Stimulated activated CD4-positive, alpha-beta T cell treated with anti-CD3 and anti-CD28 coated beads, TNF-alpha, amount 100 ng/mL, for 1 hour (primary cell): ENCODE results near the gene FLNB.
A peak's percentile ranks its signal among the peaks of the same experiment; 100 is the strongest.

Source experiments
- DNase-seq, 3 donors: peaks; one replicate each; pipeline ENCODE4 v3.0.0-alpha.2; 2020; ENCODE audit warnings: low read depth in 3 of 3, low spot score in 1 of 3

Gene FLNB

GRCh38 chr3:58104712-58105111, 96.5 kb downstream of the FLNB start:
- no peak for DNase-seq

GRCh38 chr3:58105196-58105595, 97.0 kb downstream of the FLNB start:
- DNase-seq, result no peak

- DNase-seq, result no peak
Measured at GRCh38 chr3:58106061-58106460, 97.8 kb downstream of the FLNB start.

GRCh38 chr3:58106640-58107039, 98.4 kb downstream of the FLNB start:
- DNase-seq, result no peak

- DNase-seq, result no peak
Measured at GRCh38 chr3:58107597-58107996, 99.4 kb downstream of the FLNB start.

GRCh38 chr3:58109752-58110151, 101.5 kb downstream of the FLNB start:
- no peak for DNase-seq

- no peak for DNase-seq
Measured at GRCh38 chr3:58111513-58112184, 103.4 kb downstream of the FLNB start.

GRCh38 chr3:58112185-58112535, 103.9 kb downstream of the FLNB start:
- no peak for DNase-seq

GRCh38 chr3:58115175-58115574, 107.0 kb downstream of the FLNB start:
- no peak for DNase-seq

- peak in 2 of 3 donors; percentile 4 to 15 for DNase-seq
Measured at GRCh38 chr3:58116161-58116955, 108.1 kb downstream of the FLNB start.

GRCh38 chr3:58116985-58117384, 108.8 kb downstream of the FLNB start:
- no peak for DNase-seq

GRCh38 chr3:58117561-58118181, 109.4 kb downstream of the FLNB start:
- no peak for DNase-seq

GRCh38 chr3:58119186-58119585, 111.0 kb downstream of the FLNB start:
- DNase-seq, result no peak

GRCh38 chr3:58120075-58120812, 112.0 kb downstream of the FLNB start:
- no peak for DNase-seq

- no peak for DNase-seq
Measured at GRCh38 chr3:58121183-58121582, 113.0 kb downstream of the FLNB start.

- no peak for DNase-seq
Measured at GRCh38 chr3:58122936-58123700, 114.9 kb downstream of the FLNB start.

GRCh38 chr3:58124387-58124786, 116.2 kb downstream of the FLNB start:
- no peak for DNase-seq

- DNase-seq, result no peak
Measured at GRCh38 chr3:58129041-58129770, 121.0 kb downstream of the FLNB start.

GRCh38 chr3:58130591-58130990, 122.4 kb downstream of the FLNB start:
- no peak for DNase-seq
